ENCODE data around the gene RFNG. TPM values are rescaled to one million over a fixed set of nuclear protein-coding genes. Genes with fewer than 3 reads are reported as not detected.
A peak's percentile ranks its signal among the peaks of the same experiment; 100 is the strongest.

RFNG gene
- 72.3 and 112 TPM in 2 replicates for total RNA-seq

DNA sequence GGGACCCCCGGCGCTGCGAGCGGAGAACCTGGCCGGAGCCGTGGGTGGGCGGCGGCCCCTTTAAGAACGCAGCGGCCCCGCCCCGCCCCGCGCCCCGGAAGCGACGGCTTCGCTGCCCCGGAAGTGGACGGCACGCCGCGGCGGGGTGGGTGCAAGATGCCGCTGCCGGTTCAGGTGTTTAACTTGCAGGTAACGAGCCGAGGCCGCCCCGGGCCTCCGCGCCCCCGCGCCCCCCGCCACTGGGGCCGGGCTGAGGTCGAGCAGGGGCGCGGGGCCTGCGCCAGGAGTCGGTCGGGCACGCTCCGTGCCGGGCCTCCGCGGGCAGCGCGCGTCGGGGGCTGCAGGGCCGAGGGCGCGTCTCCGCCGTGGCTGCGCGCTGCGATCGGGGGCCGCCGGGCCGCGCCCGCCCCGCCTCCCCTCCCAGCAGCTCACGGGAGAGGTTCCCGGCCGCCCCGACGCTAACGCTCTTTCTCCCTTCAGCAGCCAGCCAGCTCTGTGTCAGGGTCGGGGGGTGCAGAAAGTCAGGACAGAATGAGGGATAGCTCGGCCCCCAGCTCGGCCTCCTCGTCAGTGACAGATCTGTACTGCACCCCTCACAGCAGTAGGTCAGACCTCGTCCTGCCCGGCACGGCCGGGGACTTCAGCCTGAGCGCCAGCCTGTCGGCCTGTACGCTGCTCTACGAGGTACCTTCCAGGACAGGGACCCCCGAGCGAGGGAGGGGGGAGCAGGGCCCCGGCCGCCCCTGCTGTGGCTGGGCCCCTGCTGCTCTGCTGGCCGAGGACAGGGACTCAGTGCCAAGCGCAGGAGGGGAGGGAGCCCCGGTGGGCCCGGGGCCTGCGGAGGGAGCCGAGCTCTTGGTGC, at the start of gene RFNG, which contains the start of gene GPS1:
Gene RFNG, minus strand, starts transcription at position 36 of the 862 bp plus-strand sequence. CDS start 45 bp downstream, outside the sequence.
Gene GPS1, plus strand, starts transcription at position 123 of the 862 bp plus-strand sequence. Its CDS starts 34 bp downstream, at position 157.
- H3K27me3 ChIP-seq (ENCODE audit: control insufficient read depth, insufficient read depth, low read length) = no peaks in the 10 kb centered on the region
- peaks cover 3% of the 10 kb centered on the region for H3K36me3 ChIP-seq (ENCODE audit: control insufficient read depth, insufficient read depth, low read length)
- peak within 1 kb of the TSS; percentile 80 for H3K4me3 ChIP-seq (ENCODE audit: low read depth, low read length)
- peak; percentile 25 for DNase-seq (ENCODE audit: low read depth)
- TF ChIP-seq, protein P1, sequence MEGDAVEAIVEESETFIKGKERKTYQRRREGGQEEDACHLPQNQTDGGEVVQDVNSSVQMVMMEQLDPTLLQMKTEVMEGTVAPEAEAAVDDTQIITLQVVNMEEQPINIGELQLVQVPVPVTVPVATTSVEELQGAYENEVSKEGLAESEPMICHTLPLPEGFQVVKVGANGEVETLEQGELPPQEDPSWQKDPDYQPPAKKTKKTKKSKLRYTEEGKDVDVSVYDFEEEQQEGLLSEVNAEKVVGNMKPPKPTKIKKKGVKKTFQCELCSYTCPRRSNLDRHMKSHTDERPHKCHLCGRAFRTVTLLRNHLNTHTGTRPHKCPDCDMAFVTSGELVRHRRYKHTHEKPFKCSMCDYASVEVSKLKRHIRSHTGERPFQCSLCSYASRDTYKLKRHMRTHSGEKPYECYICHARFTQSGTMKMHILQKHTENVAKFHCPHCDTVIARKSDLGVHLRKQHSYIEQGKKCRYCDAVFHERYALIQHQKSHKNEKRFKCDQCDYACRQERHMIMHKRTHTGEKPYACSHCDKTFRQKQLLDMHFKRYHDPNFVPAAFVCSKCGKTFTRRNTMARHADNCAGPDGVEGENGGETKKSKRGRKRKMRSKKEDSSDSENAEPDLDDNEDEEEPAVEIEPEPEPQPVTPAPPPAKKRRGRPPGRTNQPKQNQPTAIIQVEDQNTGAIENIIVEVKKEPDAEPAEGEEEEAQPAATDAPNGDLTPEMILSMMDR (IDR thresholded peaks at IDR 0.05; ENCODE audit: insufficient read depth, low read length, poor library complexity, severe bottlenecking) = no peak

GRCh38 chr17:82101301-82101715, 49.7 kb upstream of the RFNG start:
- no peak overlapping the region for H3K4me3 ChIP-seq (ENCODE audit: low read depth, low read length)
- peaks cover 2% of the 10 kb centered on the region for H3K36me3 ChIP-seq (ENCODE audit: control insufficient read depth, insufficient read depth, low read length)
- TF ChIP-seq, protein P1 (IDR thresholded peaks at IDR 0.05; ENCODE audit: insufficient read depth, low read length, poor library complexity, severe bottlenecking) = no peak
- H3K27me3 ChIP-seq (ENCODE audit: control insufficient read depth, insufficient read depth, low read length) = no peaks in the 10 kb centered on the region
- no peak for DNase-seq (ENCODE audit: low read depth)

GRCh38 chr17:82100502-82101298, 49.1 kb upstream of the RFNG start:
- no peak overlapping the region for H3K4me3 ChIP-seq (ENCODE audit: low read depth, low read length)
- no peaks in the 10 kb centered on the region for H3K27me3 ChIP-seq (ENCODE audit: control insufficient read depth, insufficient read depth, low read length)
- TF ChIP-seq, protein P1 (IDR thresholded peaks at IDR 0.05; ENCODE audit: insufficient read depth, low read length, poor library complexity, severe bottlenecking) = no peak
- DNase-seq (ENCODE audit: low read depth) = no peak
- H3K36me3 ChIP-seq (ENCODE audit: control insufficient read depth, insufficient read depth, low read length) = peaks cover 3% of the 10 kb centered on the region

DNA sequence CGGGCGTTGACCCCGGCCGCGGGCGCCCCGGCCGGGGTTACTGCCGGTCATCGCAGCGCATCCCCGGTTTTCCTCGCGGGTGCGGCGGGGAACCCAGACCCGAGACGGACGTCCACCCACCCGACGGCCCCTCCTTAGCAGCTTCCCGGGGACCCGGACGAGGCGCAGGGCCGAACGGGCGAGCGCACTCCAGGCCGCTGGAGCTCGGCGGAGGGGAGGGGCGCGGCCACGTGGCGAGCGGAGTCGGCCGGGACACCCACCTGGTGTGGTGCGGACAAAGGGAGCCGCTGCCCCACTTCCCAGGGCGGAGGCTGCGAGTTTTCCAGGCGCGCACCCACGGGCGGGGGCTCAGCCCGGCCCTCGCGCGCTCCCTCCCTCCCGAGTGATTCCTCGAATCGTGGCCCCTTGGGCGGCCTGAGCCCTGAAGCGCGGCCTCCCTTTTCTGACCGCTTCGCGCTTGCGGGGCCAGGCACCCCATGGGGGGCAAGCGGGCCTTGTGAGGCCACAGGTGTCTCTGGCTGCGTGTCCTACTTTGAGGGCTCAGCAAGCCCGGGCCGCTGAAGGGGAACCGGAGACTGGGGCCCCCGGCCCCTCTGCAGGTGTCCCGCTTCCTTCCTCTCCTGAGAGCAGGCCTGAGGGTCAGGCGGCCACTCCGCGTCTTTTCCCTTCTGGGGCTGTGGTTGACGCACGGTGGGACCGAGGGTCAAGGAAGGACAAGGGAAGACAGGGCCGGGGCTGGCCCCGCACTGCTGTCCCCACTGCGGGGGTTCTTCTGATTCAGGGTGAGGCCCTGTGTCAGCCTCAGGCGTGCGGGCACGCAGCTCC, 47.5 kb upstream of the RFNG start:
- H3K36me3 ChIP-seq (ENCODE audit: control insufficient read depth, insufficient read depth, low read length) = peaks cover 3% of the 10 kb centered on the region
- TF ChIP-seq, protein P1 (IDR thresholded peaks at IDR 0.05; ENCODE audit: insufficient read depth, low read length, poor library complexity, severe bottlenecking) = no peak
- no peaks in the 10 kb centered on the region for H3K27me3 ChIP-seq (ENCODE audit: control insufficient read depth, insufficient read depth, low read length)
- H3K4me3 ChIP-seq (ENCODE audit: low read depth, low read length) = peak overlapping the region; percentile 56
- DNase-seq (ENCODE audit: low read depth) = no peak

- Histone ChIP-seq H3K4me3 (ENCODE audit: low read depth, low read length) (peak within 1 kb of the TSS; percentile 72), H3K27me3 (ENCODE audit: control insufficient read depth, insufficient read depth, low read length) (no peaks in the 10 kb centered on the region), H3K36me3 (ENCODE audit: control insufficient read depth, insufficient read depth, low read length) (peaks cover 3% of the 10 kb centered on the region)
- DNase-seq (ENCODE audit: low read depth) = peak; percentile 66
- TF ChIP-seq, protein P1 (IDR thresholded peaks at IDR 0.05; ENCODE audit: insufficient read depth, low read length, poor library complexity, severe bottlenecking) = peak; percentile 36
Measured at GRCh38 chr17:82098169-82098938, 46.7 kb upstream of the RFNG start, which contains the start of gene FASN. TSS of gene FASN (minus strand) at chr17:82098236. CDS start at chr17:82096445, 1,791 bp downstream.
